Gastroesophageal sphincter (tissue), 3 donors: ENCODE measurements around the gene CFAP69.

Source experiments
- EP300 ChIP-seq: sonication (generic); formaldehyde crosslinking; IDR thresholded peaks from one replicate; pipeline ENCODE4 v1.6.1; 2017; ENCODE audit warnings: antibody characterized with exemption, mild to moderate bottlenecking
- POLR2AphosphoS5 ChIP-seq: sonication (generic); formaldehyde crosslinking; IDR thresholded peaks from one replicate; pipeline ENCODE4 v1.6.1; 2017; ENCODE audit warnings: antibody characterized with exemption
- TF ChIP-seq, protein P1 (sequence below), 4 experiments: fragments of 200-600 bp in 2 of 4; fragments of 450-650 bp in 2 of 4; sonication (generic) in 1 of 4; IDR thresholded peaks; one replicate each; pipeline ENCODE4 v1.5.1; 2017 to 2019; ENCODE audit warnings: antibody characterized with exemption in 4 of 4, mild to moderate bottlenecking in 2 of 4, moderate library complexity in 2 of 4

DNA sequence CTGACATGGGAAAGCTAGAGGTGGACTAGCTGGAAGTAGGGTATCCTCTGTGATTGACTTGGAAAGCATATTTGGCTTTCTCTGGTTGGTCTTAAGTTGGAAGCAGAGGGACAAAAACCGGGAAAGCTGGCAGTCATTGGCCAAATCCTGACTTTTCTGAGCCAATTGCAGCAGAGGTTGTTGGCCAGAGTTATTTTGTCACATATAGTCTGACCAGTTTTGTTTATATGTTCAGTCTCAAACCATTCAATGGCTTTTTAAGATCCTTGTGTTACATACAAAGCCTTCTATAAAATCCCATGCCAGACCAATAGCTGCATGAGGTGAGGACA lies 6.3 kb downstream of the CFAP69 start:
- TF ChIP-seq, protein P1, sequence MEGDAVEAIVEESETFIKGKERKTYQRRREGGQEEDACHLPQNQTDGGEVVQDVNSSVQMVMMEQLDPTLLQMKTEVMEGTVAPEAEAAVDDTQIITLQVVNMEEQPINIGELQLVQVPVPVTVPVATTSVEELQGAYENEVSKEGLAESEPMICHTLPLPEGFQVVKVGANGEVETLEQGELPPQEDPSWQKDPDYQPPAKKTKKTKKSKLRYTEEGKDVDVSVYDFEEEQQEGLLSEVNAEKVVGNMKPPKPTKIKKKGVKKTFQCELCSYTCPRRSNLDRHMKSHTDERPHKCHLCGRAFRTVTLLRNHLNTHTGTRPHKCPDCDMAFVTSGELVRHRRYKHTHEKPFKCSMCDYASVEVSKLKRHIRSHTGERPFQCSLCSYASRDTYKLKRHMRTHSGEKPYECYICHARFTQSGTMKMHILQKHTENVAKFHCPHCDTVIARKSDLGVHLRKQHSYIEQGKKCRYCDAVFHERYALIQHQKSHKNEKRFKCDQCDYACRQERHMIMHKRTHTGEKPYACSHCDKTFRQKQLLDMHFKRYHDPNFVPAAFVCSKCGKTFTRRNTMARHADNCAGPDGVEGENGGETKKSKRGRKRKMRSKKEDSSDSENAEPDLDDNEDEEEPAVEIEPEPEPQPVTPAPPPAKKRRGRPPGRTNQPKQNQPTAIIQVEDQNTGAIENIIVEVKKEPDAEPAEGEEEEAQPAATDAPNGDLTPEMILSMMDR (IDR thresholded peaks at IDR 0.05) = no peak
- TF ChIP-seq POLR2AphosphoS5 = no peak
- no peak for TF ChIP-seq EP300
